OCI-LY3 (cell line): ENCODE measurements around the gene CEP131.

Experiments used
- H2AFZ ChIP-seq: fragments of 200-600, 300-600 bp; shearing (Covaris generic); 2 replicates; pipeline ENCODE4 v1.6.0; 2014; ENCODE audit warnings: antibody characterized with exemption, low read depth, low read length
- H3K27ac ChIP-seq: fragments of 200-600, 300-600 bp; sonication (generic); 2 replicates; pipeline ENCODE4 v1.5.1; 2014; ENCODE audit warnings: mild to moderate bottlenecking, low read length, moderate library complexity, mixed read lengths
- H3K27me3 ChIP-seq: fragments of 200-600, 300-600 bp; sonication (generic); 2 replicates; pipeline ENCODE4 v1.6.1; 2014; ENCODE audit warnings: low read depth, low read length, mixed read lengths
- H3K36me3 ChIP-seq: fragments of 200-600, 300-600 bp; sonication (generic); replicated peaks from 2 replicates; pipeline ENCODE3; 2014; ENCODE audit warnings: low read depth, low read length, mixed read lengths
- H3K4me1 ChIP-seq: fragments of 300-600, 200-600 bp; sonication (generic); 2 replicates; pipeline ENCODE4 v1.6.1; 2014; ENCODE audit warnings: low read length, mixed read lengths
- H3K4me2 ChIP-seq: fragments of 200-600, 300-600 bp; sonication (generic); 2 replicates; pipeline ENCODE4 v1.6.1; 2014; ENCODE audit warnings: low read length, mixed read lengths
- H3K4me3 ChIP-seq: fragments of 300-600, 200-600 bp; sonication (generic); 2 replicates; pipeline ENCODE4 v1.5.1; 2014; ENCODE audit warnings: antibody characterized with exemption, mild to moderate bottlenecking, low read length, moderate library complexity
- H3K79me2 ChIP-seq: fragments of 300-600, 200-600 bp; shearing (Covaris generic); 2 replicates; pipeline ENCODE4 v1.6.1; 2014; ENCODE audit warnings: mild to moderate bottlenecking, low read length, mixed read lengths
- H3K9ac ChIP-seq: fragments of 300-600, 200-600 bp; shearing (Covaris generic); 2 replicates; pipeline ENCODE4 v1.6.0; 2014; ENCODE audit warnings: mild to moderate bottlenecking, low read length, moderate library complexity
- H3K9me3 ChIP-seq: fragments of 200-600, 300-600 bp; shearing (Covaris generic); 2 replicates; pipeline ENCODE4 v1.6.1; 2014; ENCODE audit warnings: low read length, mixed read lengths; ENCODE audit not compliant: insufficient read depth
- H4K20me1 ChIP-seq: fragments of 200-600, 300-600 bp; sonication (generic); 2 replicates; pipeline ENCODE4 v1.6.1; 2016; ENCODE audit warnings: low read length, mixed read lengths; ENCODE audit not compliant: insufficient read depth
- EZH2phosphoT487 ChIP-seq: fragments of 200-600 bp; shearing (Covaris generic); IDR thresholded peaks from 2 replicates; pipeline ENCODE4 v1.6.1; 2018; ENCODE audit warnings: antibody characterized with exemption, mixed run types, low read depth
- TF ChIP-seq, protein P1 (sequence below): fragments of 200-600, 300-600 bp; sonication (generic); IDR thresholded peaks from 2 replicates; pipeline ENCODE4 v1.5.1; 2014; ENCODE audit warnings: antibody characterized with exemption, low read length, low read depth

CEP131 gene

DNA sequence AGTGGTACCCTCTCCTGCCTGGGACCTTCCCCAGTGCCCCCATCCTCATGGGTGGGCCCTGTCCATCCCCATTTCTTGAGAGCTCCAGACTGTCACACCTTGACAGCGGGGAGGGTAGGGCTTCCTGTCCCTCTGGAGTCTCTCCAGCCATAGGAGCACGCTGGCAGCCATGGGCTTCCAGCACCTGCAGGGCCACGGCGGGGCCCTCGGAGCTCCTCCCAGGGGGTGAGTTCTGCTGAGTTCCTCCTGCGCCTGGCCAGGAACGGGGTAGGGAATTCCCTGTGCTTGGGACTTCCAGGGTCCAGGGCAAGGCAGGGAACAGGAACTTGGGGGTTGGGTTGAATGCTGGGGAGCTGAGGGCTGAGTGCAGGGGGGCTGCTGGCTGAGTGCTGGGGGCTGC is 33.7 kb downstream of the CEP131 start:
- Histone ChIP-seq H3K4me2 (no peak overlapping the region), H3K36me3 (no peaks in the 10 kb centered on the region), H2AFZ (no peak overlapping the region), H3K9ac (no peak overlapping the region), H3K4me1 (peaks cover 6% of the 10 kb centered on the region; the same call in 1 of the 2 replicates), H3K27ac (no peak overlapping the region), H4K20me1 (no peaks in the 10 kb centered on the region), H3K9me3 (no peaks in the 10 kb centered on the region), H3K4me3 (no peak overlapping the region), H3K79me2 (no peaks in the 10 kb centered on the region), H3K27me3 (no peaks in the 10 kb centered on the region)
- TF ChIP-seq EZH2phosphoT487 = no peak
- TF ChIP-seq, protein P1, sequence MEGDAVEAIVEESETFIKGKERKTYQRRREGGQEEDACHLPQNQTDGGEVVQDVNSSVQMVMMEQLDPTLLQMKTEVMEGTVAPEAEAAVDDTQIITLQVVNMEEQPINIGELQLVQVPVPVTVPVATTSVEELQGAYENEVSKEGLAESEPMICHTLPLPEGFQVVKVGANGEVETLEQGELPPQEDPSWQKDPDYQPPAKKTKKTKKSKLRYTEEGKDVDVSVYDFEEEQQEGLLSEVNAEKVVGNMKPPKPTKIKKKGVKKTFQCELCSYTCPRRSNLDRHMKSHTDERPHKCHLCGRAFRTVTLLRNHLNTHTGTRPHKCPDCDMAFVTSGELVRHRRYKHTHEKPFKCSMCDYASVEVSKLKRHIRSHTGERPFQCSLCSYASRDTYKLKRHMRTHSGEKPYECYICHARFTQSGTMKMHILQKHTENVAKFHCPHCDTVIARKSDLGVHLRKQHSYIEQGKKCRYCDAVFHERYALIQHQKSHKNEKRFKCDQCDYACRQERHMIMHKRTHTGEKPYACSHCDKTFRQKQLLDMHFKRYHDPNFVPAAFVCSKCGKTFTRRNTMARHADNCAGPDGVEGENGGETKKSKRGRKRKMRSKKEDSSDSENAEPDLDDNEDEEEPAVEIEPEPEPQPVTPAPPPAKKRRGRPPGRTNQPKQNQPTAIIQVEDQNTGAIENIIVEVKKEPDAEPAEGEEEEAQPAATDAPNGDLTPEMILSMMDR = no peak

DNA sequence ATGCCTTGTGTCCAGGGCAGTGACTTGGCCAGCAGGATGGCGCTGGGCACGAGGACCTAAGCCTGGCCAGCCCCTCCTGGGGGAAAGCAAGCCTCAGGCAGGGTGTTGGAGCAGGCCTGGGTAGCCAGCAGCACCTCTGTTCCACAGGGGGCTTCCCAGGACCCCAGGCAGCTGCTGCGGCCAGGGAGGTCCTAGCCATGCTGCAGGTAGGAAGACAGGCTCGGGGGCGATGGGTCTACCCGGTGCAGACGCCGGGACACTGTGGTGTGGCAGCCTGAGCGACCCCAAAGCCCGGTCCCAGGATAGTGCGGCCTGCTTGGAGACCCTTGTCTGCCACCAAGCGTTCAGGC is 34.3 kb downstream of the CEP131 start:
- Histone ChIP-seq H3K4me1 (peaks cover 2% of the 10 kb centered on the region; the same call in 1 of the 2 replicates), H2AFZ (no peak overlapping the region), H3K4me3 (no peak overlapping the region), H3K9me3 (no peaks in the 10 kb centered on the region), H3K9ac (no peak overlapping the region), H3K4me2 (no peak overlapping the region), H4K20me1 (no peaks in the 10 kb centered on the region), H3K27ac (no peak overlapping the region), H3K36me3 (no peaks in the 10 kb centered on the region), H3K27me3 (no peaks in the 10 kb centered on the region), H3K79me2 (no peaks in the 10 kb centered on the region)
- TF ChIP-seq, protein P1 = no peak
- no peak for TF ChIP-seq EZH2phosphoT487

DNA sequence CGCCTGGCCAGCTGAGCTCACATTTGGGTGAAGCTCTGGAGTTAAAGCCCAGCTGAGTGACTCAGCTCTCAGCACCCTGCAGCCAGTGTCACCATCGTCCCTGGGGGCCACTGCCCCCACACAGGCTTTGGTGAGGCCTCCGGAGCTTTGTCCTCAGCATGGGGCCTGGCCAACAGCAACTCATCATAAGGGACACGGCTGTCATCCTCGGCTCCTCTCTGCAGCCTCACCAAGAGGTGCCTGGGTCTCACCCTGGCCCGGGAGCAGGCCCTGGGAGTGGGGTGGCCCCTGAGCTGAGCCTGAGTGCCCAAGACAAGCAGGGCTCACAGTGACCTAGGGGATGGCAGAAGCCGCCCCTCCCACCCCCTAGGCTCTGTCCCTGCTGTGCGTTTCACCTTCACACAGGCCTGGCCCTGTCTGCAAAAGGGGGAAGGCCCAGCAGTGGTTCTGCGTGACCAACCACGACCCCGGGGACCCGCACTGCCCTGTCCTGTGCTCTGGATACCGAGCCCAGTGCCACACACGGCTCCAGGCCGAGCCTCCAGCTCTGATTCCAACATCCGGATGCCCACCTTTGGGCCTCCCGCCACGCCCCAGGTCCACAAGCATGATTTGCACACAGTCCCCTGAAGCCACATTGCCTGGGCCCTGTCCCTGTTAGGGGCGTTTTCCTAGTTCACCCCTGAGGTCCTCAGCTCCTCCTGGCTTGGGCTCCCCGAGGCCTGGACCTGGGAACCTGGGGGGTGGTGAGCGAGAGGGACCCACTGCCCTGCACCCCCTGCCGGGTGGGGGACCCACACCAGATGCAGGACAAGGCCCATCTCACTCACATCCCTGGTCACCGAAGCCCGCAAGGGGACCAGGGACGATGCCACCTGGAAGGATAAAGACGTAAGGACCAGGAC is 34.9 kb downstream of the CEP131 start:
- Histone ChIP-seq H3K4me2 (no peak overlapping the region), H3K27ac (no peak overlapping the region), H3K4me3 (no peak overlapping the region), H3K36me3 (no peaks in the 10 kb centered on the region), H2AFZ (no peak overlapping the region), H3K27me3 (no peaks in the 10 kb centered on the region), H3K9ac (no peak overlapping the region), H3K79me2 (no peaks in the 10 kb centered on the region), H3K4me1 (no peaks in the 10 kb centered on the region), H4K20me1 (no peaks in the 10 kb centered on the region), H3K9me3 (no peaks in the 10 kb centered on the region)
- TF ChIP-seq EZH2phosphoT487 = no peak
- TF ChIP-seq, protein P1 = no peak

DNA sequence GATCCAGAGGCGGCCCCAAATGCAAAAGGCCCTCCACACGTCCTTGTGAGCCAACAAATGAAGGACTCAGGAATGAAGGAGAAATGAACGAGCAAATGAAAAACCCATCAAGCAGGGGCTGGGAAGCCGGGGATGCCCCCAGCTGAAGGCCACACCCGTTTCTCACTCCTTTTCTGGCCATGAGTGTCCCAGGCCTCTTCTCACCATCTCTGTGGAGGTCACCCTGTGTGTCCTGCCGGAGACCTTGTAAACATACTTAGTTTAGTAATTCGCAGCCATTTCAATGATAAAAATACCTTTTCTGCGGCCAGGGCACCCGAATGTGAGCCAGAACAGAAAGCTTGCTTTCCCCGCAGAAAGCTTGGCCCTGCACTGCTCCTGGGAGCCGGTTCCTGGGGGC is 35.6 kb downstream of the CEP131 start:
- TF ChIP-seq EZH2phosphoT487 = no peak
- TF ChIP-seq, protein P1 = no peak

More for the DNA sequence above, 35.6 kb downstream of the CEP131 start:
- Histone ChIP-seq H3K36me3 (no peaks in the 10 kb centered on the region), H3K9me3 (no peaks in the 10 kb centered on the region), H3K4me3 (no peak overlapping the region), H3K9ac (no peak overlapping the region), H3K4me2 (no peak overlapping the region), H3K79me2 (no peaks in the 10 kb centered on the region), H3K4me1 (no peaks in the 10 kb centered on the region), H2AFZ (no peak overlapping the region), H3K27ac (no peak overlapping the region), H4K20me1 (no peaks in the 10 kb centered on the region), H3K27me3 (no peaks in the 10 kb centered on the region)
